Memory B cell (primary cell): Measurements from ENCODE around the gene TNS3.

Experiments used
- ATAC-seq: fragments of 150-1000 bp; cut with Tn5 transposase; 2 replicates; pipeline ENCODE4 v1.10.0; 2021; ENCODE audit warnings: low read depth, mild to moderate bottlenecking, moderate library complexity
- DNase-seq, 2 donors: peaks; one replicate each; pipeline ENCODE4 v3.0.0; 2022; ENCODE audit warnings: low spot score in 2 of 2
- H3K27ac Mint-ChIP-seq: one replicate; pipeline ENCODE4 v1.8.0; 2022; ENCODE audit warnings: mild to moderate bottlenecking, moderate library complexity, mixed read lengths
- H3K27me3 Mint-ChIP-seq: one replicate; pipeline ENCODE4 v1.8.0; 2022; ENCODE audit warnings: mixed read lengths
- H3K36me3 Mint-ChIP-seq: one replicate; pipeline ENCODE4 v1.8.0; 2022; ENCODE audit warnings: mild to moderate bottlenecking, mixed read lengths
- H3K4me1 Mint-ChIP-seq: one replicate; pipeline ENCODE4 v1.8.0; 2022; ENCODE audit warnings: mixed read lengths
- H3K4me3 Mint-ChIP-seq: one replicate; pipeline ENCODE4 v1.8.0; 2022; ENCODE audit warnings: mild to moderate bottlenecking, moderate library complexity, mixed read lengths
- H3K9me3 Mint-ChIP-seq: one replicate; pipeline ENCODE4 v1.8.0; 2022; ENCODE audit warnings: mixed read lengths

TNS3 gene

GRCh38 chr7:47301105-47301477 is 280.8 kb downstream of the TNS3 start:
- H3K4me3 Mint-ChIP-seq, result no peak overlapping the region
- peaks cover 31% of the 10 kb centered on the region for H3K36me3 Mint-ChIP-seq
- H3K4me1 Mint-ChIP-seq, result peaks cover 3% of the 10 kb centered on the region
- no peaks in the 10 kb centered on the region for H3K27me3 Mint-ChIP-seq
- no peak for DNase-seq
- no peak for ATAC-seq
- H3K27ac Mint-ChIP-seq, result no peak overlapping the region
- no peaks in the 10 kb centered on the region for H3K9me3 Mint-ChIP-seq

GRCh38 chr7:47300472-47301104 is 281.3 kb downstream of the TNS3 start:
- no peak overlapping the region for H3K4me3 Mint-ChIP-seq

GRCh38 chr7:47299496-47299895 is 282.4 kb downstream of the TNS3 start:
- peaks cover 41% of the 10 kb centered on the region for H3K36me3 Mint-ChIP-seq
- no peak overlapping the region for H3K27ac Mint-ChIP-seq

More at GRCh38 chr7:47300472-47301104, 281.3 kb downstream of the TNS3 start:
- Mint-ChIP-seq H3K27ac (no peak overlapping the region), H3K4me1 (peaks cover 3% of the 10 kb centered on the region), H3K9me3 (no peaks in the 10 kb centered on the region), H3K27me3 (no peaks in the 10 kb centered on the region), H3K36me3 (peaks cover 35% of the 10 kb centered on the region)
- ATAC-seq (no peak), DNase-seq (no peak)

GRCh38 chr7:47298636-47299035 is 283.3 kb downstream of the TNS3 start:
- H3K27ac Mint-ChIP-seq, result no peak overlapping the region
- no peak overlapping the region for H3K4me3 Mint-ChIP-seq
- peaks cover 39% of the 10 kb centered on the region for H3K36me3 Mint-ChIP-seq
- no peaks in the 10 kb centered on the region for H3K27me3 Mint-ChIP-seq
- ATAC-seq (no peak), DNase-seq (no peak)
- H3K4me1 Mint-ChIP-seq, result no peaks in the 10 kb centered on the region
- H3K9me3 Mint-ChIP-seq, result no peaks in the 10 kb centered on the region

More at GRCh38 chr7:47299496-47299895, 282.4 kb downstream of the TNS3 start:
- Mint-ChIP-seq H3K27me3 (no peaks in the 10 kb centered on the region), H3K4me1 (peaks cover 3% of the 10 kb centered on the region), H3K4me3 (no peak overlapping the region), H3K9me3 (no peaks in the 10 kb centered on the region)
- ATAC-seq, result no peak
- DNase-seq, result no peak

GRCh38 chr7:47297120-47297519 is 284.8 kb downstream of the TNS3 start:
- DNase-seq, result no peak
- Mint-ChIP-seq H3K27me3 (no peaks in the 10 kb centered on the region), H3K4me3 (no peak overlapping the region), H3K36me3 (peaks cover 43% of the 10 kb centered on the region), H3K27ac (no peak overlapping the region), H3K4me1 (no peaks in the 10 kb centered on the region), H3K9me3 (no peaks in the 10 kb centered on the region)
- no peak for ATAC-seq

- H3K27ac Mint-ChIP-seq, result no peak overlapping the region
- ATAC-seq, result no peak
- no peak overlapping the region for H3K4me3 Mint-ChIP-seq
Measured at GRCh38 chr7:47295606-47296005, 286.3 kb downstream of the TNS3 start.

GRCh38 chr7:47294556-47295222 is 287.2 kb downstream of the TNS3 start:
- Mint-ChIP-seq H3K4me1 (peaks cover 6% of the 10 kb centered on the region), H3K9me3 (no peaks in the 10 kb centered on the region), H3K27me3 (no peaks in the 10 kb centered on the region), H3K4me3 (no peak overlapping the region), H3K27ac (no peak overlapping the region), H3K36me3 (peaks cover 32% of the 10 kb centered on the region)
- DNase-seq (no peak), ATAC-seq (no peak)

More at GRCh38 chr7:47295606-47296005, 286.3 kb downstream of the TNS3 start:
- Mint-ChIP-seq H3K9me3 (no peaks in the 10 kb centered on the region), H3K4me1 (peaks cover 6% of the 10 kb centered on the region), H3K36me3 (peaks cover 34% of the 10 kb centered on the region), H3K27me3 (no peaks in the 10 kb centered on the region)
- no peak for DNase-seq

- ATAC-seq (no peak), DNase-seq (no peak)
- Mint-ChIP-seq H3K4me1 (peaks cover 7% of the 10 kb centered on the region), H3K27me3 (no peaks in the 10 kb centered on the region), H3K36me3 (peaks cover 33% of the 10 kb centered on the region), H3K4me3 (no peak overlapping the region), H3K9me3 (no peaks in the 10 kb centered on the region), H3K27ac (no peak overlapping the region)
Measured at GRCh38 chr7:47293884-47294555, 287.9 kb downstream of the TNS3 start.

- no peak for DNase-seq
- peaks cover 7% of the 10 kb centered on the region for H3K4me1 Mint-ChIP-seq
- no peaks in the 10 kb centered on the region for H3K9me3 Mint-ChIP-seq
- no peak for ATAC-seq
- no peak overlapping the region for H3K27ac Mint-ChIP-seq
- no peaks in the 10 kb centered on the region for H3K27me3 Mint-ChIP-seq
- peaks cover 33% of the 10 kb centered on the region for H3K36me3 Mint-ChIP-seq
- no peak overlapping the region for H3K4me3 Mint-ChIP-seq
Measured at GRCh38 chr7:47292832-47293309, 289.0 kb downstream of the TNS3 start.

GRCh38 chr7:47291461-47292081 is 290.3 kb downstream of the TNS3 start:
- Mint-ChIP-seq H3K4me1 (peaks cover 7% of the 10 kb centered on the region), H3K27ac (peak overlapping the region; percentile 46), H3K4me3 (no peak overlapping the region), H3K27me3 (no peaks in the 10 kb centered on the region), H3K9me3 (no peaks in the 10 kb centered on the region), H3K36me3 (peaks cover 41% of the 10 kb centered on the region)
- DNase-seq (no peak), ATAC-seq (peak; percentile 5)

- ATAC-seq, result no peak
- no peaks in the 10 kb centered on the region for H3K27me3 Mint-ChIP-seq
Measured at GRCh38 chr7:47290867-47291266, 291.0 kb downstream of the TNS3 start.

GRCh38 chr7:47290466-47290865 is 291.4 kb downstream of the TNS3 start:
- ATAC-seq, result no peak
- no peaks in the 10 kb centered on the region for H3K27me3 Mint-ChIP-seq
- no peak overlapping the region for H3K27ac Mint-ChIP-seq

More at GRCh38 chr7:47290867-47291266, 291.0 kb downstream of the TNS3 start:
- Mint-ChIP-seq H3K27ac (no peak overlapping the region), H3K4me1 (peaks cover 7% of the 10 kb centered on the region), H3K9me3 (no peaks in the 10 kb centered on the region), H3K4me3 (no peak overlapping the region), H3K36me3 (peaks cover 35% of the 10 kb centered on the region)
- no peak for DNase-seq

GRCh38 chr7:47288060-47288459 is 293.9 kb downstream of the TNS3 start:
- Mint-ChIP-seq H3K4me3 (no peak overlapping the region), H3K4me1 (peaks cover 7% of the 10 kb centered on the region), H3K27ac (no peak overlapping the region), H3K36me3 (peaks cover 33% of the 10 kb centered on the region), H3K9me3 (peaks cover 5% of the 10 kb centered on the region), H3K27me3 (no peaks in the 10 kb centered on the region)
- DNase-seq (no peak), ATAC-seq (no peak)

More at GRCh38 chr7:47290466-47290865, 291.4 kb downstream of the TNS3 start:
- Mint-ChIP-seq H3K9me3 (peaks cover 3% of the 10 kb centered on the region), H3K36me3 (peaks cover 36% of the 10 kb centered on the region), H3K4me3 (no peak overlapping the region), H3K4me1 (peaks cover 7% of the 10 kb centered on the region)
- no peak for DNase-seq
